A549 (cell line): ENCODE results near the gene PAFAH2. TPM values are rescaled to one million over a fixed set of nuclear protein-coding genes. Genes with fewer than 3 reads are reported as not detected.

Experiments used
- ATAC-seq, 2 experiments: fragments of 200-7000 bp in 1 of 2; fragments of >200 bp in 1 of 2; cut with Nextera tagmentation in 1 of 2; cut with Tn5 transposase in 1 of 2; 3 replicates each; pipeline versions ENCODE4 v1.8.0 to v1.9.1; 2018 to 2020; ENCODE audit warnings: mild to moderate bottlenecking in 1 of 2, moderate library complexity in 1 of 2
- CTCF ChIA-PET: fragments of 300-600 bp; sonication (Branson Sonifier 250); formaldehyde crosslinking; extraction: SDS; loops from one replicate; lab custom pipeline; 2021; ENCODE audit warnings: antibody characterized with exemption, inconsistent platforms; lab: Yijun Ruan, JAX
- POLR2A ChIA-PET: fragments of 350-600 bp; formaldehyde crosslinking; extraction: SDS; loops from one replicate; lab custom pipeline; 2021; ENCODE audit warnings: antibody characterized with exemption, inconsistent platforms; lab: Yijun Ruan, JAX
- DNase-seq, 2 experiments: peaks; one replicate each; pipeline versions ENCODE4 v3.0.0 to v3.0.0-alpha.2; 2011 to 2016; ENCODE audit warnings: low read depth in 1 of 2, low spot score in 1 of 2
- FAIRE-seq: peaks from 2 replicates; lab custom pipeline; 2011; peaks lifted over from hg19 to GRCh38; lab: Jason Lieb, UNC
- H3K27ac ChIP-seq, 2 experiments: fragments of >200 bp; sonication (Bioruptor Twin); formaldehyde crosslinking; 3 replicates each; pipeline ENCODE4 v1.5.1; 2016 to 2017
- H3K4me1 ChIP-seq: fragments of >200 bp; sonication (Bioruptor Twin); formaldehyde crosslinking; 3 replicates; pipeline ENCODE4 v1.6.1; 2016
- H3K4me2 ChIP-seq: fragments of >200 bp; sonication (Bioruptor Twin); formaldehyde crosslinking; 3 replicates; pipeline ENCODE4 v1.6.1; 2016
- H3K4me3 ChIP-seq: fragments of >200 bp; sonication (Bioruptor Twin); formaldehyde crosslinking; 3 replicates; pipeline ENCODE4 v1.5.1; 2016
- H3K9me3 ChIP-seq: fragments of >200 bp; sonication (Bioruptor Twin); formaldehyde crosslinking; 3 replicates; pipeline ENCODE4 v1.6.1; 2016
- BCL3 ChIP-seq: fragments of >200 bp; sonication (Bioruptor Twin); formaldehyde crosslinking; IDR thresholded peaks from 3 replicates; pipeline ENCODE4 v1.6.1; 2016
- CBX8 ChIP-seq: fragments of 200-600 bp; sonication (generic); IDR thresholded peaks from 2 replicates; pipeline ENCODE4 v1.6.1; 2016
- CTCF ChIP-seq: fragments of >200 bp; sonication (Bioruptor Twin); formaldehyde crosslinking; IDR thresholded peaks from 3 replicates; pipeline ENCODE4 v1.5.1; 2016
- EHMT2 ChIP-seq: fragments of 200-600 bp; sonication (generic); IDR thresholded peaks from 2 replicates; pipeline ENCODE4 v1.6.1; 2016; ENCODE audit warnings: antibody characterized with exemption, low read depth, mild to moderate bottlenecking, moderate library complexity
- GATA3 ChIP-seq: IDR thresholded peaks from 2 replicates; pipeline ENCODE4 v1.6.1; 2012; ENCODE audit warnings: borderline replicate concordance
- HMGXB4 ChIP-seq: fragments of 250-450 bp; sonication (Bioruptor Pico); IDR thresholded peaks from 2 replicates; pipeline ENCODE4 v1.5.0; 2021; ENCODE audit warnings: mild to moderate bottlenecking, moderate library complexity, borderline replicate concordance
- HOXA7 ChIP-seq: fragments of 250-450 bp; sonication (Bioruptor Pico); IDR thresholded peaks from 2 replicates; pipeline ENCODE4 v1.5.0; 2020; ENCODE audit warnings: mild to moderate bottlenecking, moderate library complexity
- JUN ChIP-seq, 2 experiments: fragments of >200 bp; sonication (Bioruptor Twin); formaldehyde crosslinking; IDR thresholded peaks; 2 replicates in 1 of 2; 3 replicates in 1 of 2; pipeline ENCODE4 v1.6.1; 2016 to 2017
- JUNB ChIP-seq: fragments of >200 bp; sonication (Bioruptor Twin); formaldehyde crosslinking; IDR thresholded peaks from 2 replicates; pipeline ENCODE4 v1.6.1; 2016
- KDM1A ChIP-seq: fragments of 200-600 bp; sonication (generic); IDR thresholded peaks from 2 replicates; pipeline ENCODE4 v1.6.1; 2016; ENCODE audit warnings: low read depth, mild to moderate bottlenecking
- KDM5A ChIP-seq: fragments of 200-600 bp; sonication (generic); IDR thresholded peaks from 2 replicates; pipeline ENCODE4 v1.6.1; 2016; ENCODE audit warnings: antibody characterized with exemption, mild to moderate bottlenecking
- MYC ChIP-seq: IDR thresholded peaks from 2 replicates; pipeline ENCODE4 v1.6.1; 2012; ENCODE audit warnings: mild to moderate bottlenecking, inconsistent platforms, low read length, improper control_type of control experiment, borderline replicate concordance
- NFE2L2 ChIP-seq: fragments of 150-350 bp; conservative IDR thresholded peaks from 2 replicates; pipeline ENCODE4 v1.6.1; 2014; ENCODE audit warnings: low read length
- NPAS2 ChIP-seq: fragments of 250-450 bp; sonication (Bioruptor Pico); IDR thresholded peaks from 2 replicates; pipeline ENCODE4 v1.8.0; 2022; ENCODE audit warnings: mild to moderate bottlenecking, moderate library complexity, borderline replicate concordance
- NR3C1 ChIP-seq: fragments of >200 bp; sonication (Bioruptor Twin); formaldehyde crosslinking; IDR thresholded peaks from 3 replicates; pipeline ENCODE4 v1.6.1; 2017
- PBX3 ChIP-seq: IDR thresholded peaks from 2 replicates; pipeline ENCODE4 v1.6.1; 2012
- PHF8 ChIP-seq: fragments of 200-600 bp; sonication (generic); IDR thresholded peaks from 2 replicates; pipeline ENCODE4 v1.6.1; 2016; ENCODE audit warnings: low read depth, mild to moderate bottlenecking, antibody characterized with exemption, moderate library complexity, borderline replicate concordance
- POLR2A ChIP-seq: IDR thresholded peaks from 2 replicates; pipeline ENCODE4 v1.6.1; 2012; ENCODE audit warnings: mild to moderate bottlenecking, low read length
- RAD21 ChIP-seq, 2 experiments: fragments of >200 bp in 1 of 2; sonication (Bioruptor Twin) in 1 of 2; formaldehyde crosslinking in 1 of 2; IDR thresholded peaks in 1 of 2; conservative IDR thresholded peaks in 1 of 2; 2 replicates in 1 of 2; 3 replicates in 1 of 2; pipeline ENCODE4 v1.6.1; 2012 to 2018; ENCODE audit warnings: inconsistent platforms in 1 of 2
- RFX5 ChIP-seq: fragments of 450-650 bp; IDR thresholded peaks from 2 replicates; pipeline ENCODE4 v1.7.1; 2014; ENCODE audit warnings: antibody characterized with exemption, mild to moderate bottlenecking, moderate library complexity
- RNF2 ChIP-seq: fragments of 200-600 bp; sonication (generic); IDR thresholded peaks from 2 replicates; pipeline ENCODE4 v1.6.1; 2016; ENCODE audit warnings: low read depth, mild to moderate bottlenecking, antibody characterized with exemption, moderate library complexity, borderline replicate concordance
- SREBF2 ChIP-seq: fragments of 450-650 bp; IDR thresholded peaks from 2 replicates; pipeline ENCODE4 v1.6.1; 2014; ENCODE audit warnings: mild to moderate bottlenecking, moderate library complexity
- TFCP2L1 ChIP-seq: fragments of 250-450 bp; sonication (Bioruptor Pico); IDR thresholded peaks from 2 replicates; pipeline ENCODE4 v1.5.0; 2021; ENCODE audit warnings: mild to moderate bottlenecking
- TP53 ChIP-seq: fragments of 250-450 bp; sonication (Bioruptor Pico); IDR thresholded peaks from 2 replicates; pipeline ENCODE4 v1.5.0; 2021; ENCODE audit warnings: mild to moderate bottlenecking, moderate library complexity
- ZC3H11A ChIP-seq: fragments of 450-650 bp; IDR thresholded peaks from 2 replicates; pipeline ENCODE4 v1.6.1; 2014; ENCODE audit warnings: antibody characterized with exemption, mild to moderate bottlenecking
- ZFP36 ChIP-seq: fragments of 450-650 bp; IDR thresholded peaks from 2 replicates; pipeline ENCODE4 v1.6.1; 2014; ENCODE audit warnings: borderline replicate concordance; ENCODE audit not compliant: partially characterized antibody
- ZSCAN20 ChIP-seq: fragments of 250-450 bp; sonication (Bioruptor Pico); IDR thresholded peaks from 2 replicates; pipeline ENCODE4 v1.8.0; 2022; ENCODE audit warnings: mild to moderate bottlenecking, moderate library complexity
- WGBS: methylation state at CpG from one replicate; pipeline ENCODE4 v1.1.6; 2017; ENCODE audit errors: missing lambda C conversion rate; 5-methylcytosine and 5-hydroxymethylcytosine counted together
- polyA plus RNA-seq, 4 experiments: library from polyadenylated mRNA; depleted of rRNA in 3 of 4; stranded (reverse); fragments of >200 nt; fragmentation: RNase III in 1 of 4; extraction: RNeasy Plus Mini Kit Qiagen cat#74134 plus additional on column Dnase treatment in 1 of 4; gene quantifications; 2 replicates in 3 of 4; 3 replicates in 1 of 4; pipeline ENCODE4 v1.2.3, GENCODE V29; 2011 to 2017

PAFAH2 gene
- polyA plus RNA-seq, 2 of the 4 experiments (the other 2 are of a cell fraction), result 6.3 to 13.7 TPM

GRCh38 chr1:25992689-25993171 is 5.1 kb downstream of the PAFAH2 start (continued):
- no peak for TF ChIP-seq PBX3

GRCh38 chr1:25991937-25992688 is 5.8 kb downstream of the PAFAH2 start:
- H3K27ac ChIP-seq, result no peak overlapping the region
- no peak overlapping the region for H3K4me2 ChIP-seq
- H3K4me1 ChIP-seq, result peaks cover 6% of the 10 kb centered on the region
- POLR2A ChIA-PET, result no interaction called here
- CTCF ChIA-PET, result interaction anchor here (1.1 to 4.8 kb wide), 2 partner anchors 44 to 97 kb away, joined by 3 to 18 read pairs; no protein-coding TSS in a partner anchor
- WGBS, result 82% methylated on average over 5 of the region's 5 CpGs
- TF ChIP-seq PHF8, result no peak
- TF ChIP-seq ZC3H11A, result no peak
- TF ChIP-seq JUN (IDR thresholded peaks at IDR 0.05), result no peak
- no peak for TF ChIP-seq RFX5
- no peak for TF ChIP-seq TP53 (CRISPR knock-in tag)
- no peak for TF ChIP-seq HOXA7
- no peak for TF ChIP-seq NPAS2
- TF ChIP-seq BCL3, result no peak
- TF ChIP-seq GATA3, result no peak
- TF ChIP-seq CTCF, result no peak
- no peak for TF ChIP-seq JUNB
- FAIRE-seq (no peak), ATAC-seq (no peak), DNase-seq (no peak)
- no peaks in the 10 kb centered on the region for H3K9me3 ChIP-seq
- H3K4me3 ChIP-seq, result no peak overlapping the region

- FAIRE-seq (no peak), ATAC-seq (no peak), DNase-seq (no peak)
- POLR2A ChIA-PET, result no interaction called here
- no peak overlapping the region for H3K27ac ChIP-seq
- 93% methylated on average over 14 of the region's 15 CpGs for WGBS
- H3K9me3 ChIP-seq, result no peaks in the 10 kb centered on the region
- TF ChIP-seq ZSCAN20 (CRISPR knock-in tag) (no peak), RNF2 (no peak), HMGXB4 (CRISPR knock-in tag) (no peak), ZC3H11A (no peak), RAD21 (conservative IDR thresholded peaks at IDR 0.05 in 1 of 2, IDR thresholded peaks at IDR 0.05 in 1 of 2) (no peak), KDM5A (no peak), SREBF2 (no peak), POLR2A (no peak), MYC (no peak), GATA3 (no peak), BCL3 (no peak), KDM1A (no peak), JUNB (no peak), NFE2L2 (no peak), EHMT2 (no peak), ZFP36 (no peak), CBX8 (no peak), NR3C1 (no peak), HOXA7 (no peak), TFCP2L1 (CRISPR knock-in tag) (no peak)
- H3K4me3 ChIP-seq, result no peak overlapping the region
- CTCF ChIA-PET, result interaction anchor here (1.1 to 4.8 kb wide), 2 partner anchors 45 to 96 kb away, joined by 3 to 18 read pairs; no protein-coding TSS in a partner anchor
- H3K4me2 ChIP-seq, result no peak overlapping the region
- H3K4me1 ChIP-seq, result no peaks in the 10 kb centered on the region
Observed at GRCh38 chr1:25990702-25991395, 7.0 kb downstream of the PAFAH2 start.
